HG03469 (cell line): ENCODE data around the gene UCN3.
"Not testable (repeated sequence)": the region's sequence is repeated elsewhere in the genome, so short reads cannot be mapped to it uniquely, and the experiment has no call there.

ENCODE experiments used
- ATAC-seq: cut with Tn5 transposase; IDR thresholded peaks from one replicate; pipeline ENCODE4 v1.9.1; 2021; ENCODE audit warnings: mild to moderate bottlenecking, moderate library complexity, moderate number of reproducible peaks; ENCODE audit not compliant: unreplicated experiment

Gene UCN3

GRCh38 chr10:5365928-5366327 lies 1.2 kb downstream of the UCN3 start:
- no peak for ATAC-seq

- ATAC-seq: no peak
Observed at GRCh38 chr10:5369362-5370158, 4.8 kb downstream of the UCN3 start.

- no peak for ATAC-seq
Observed at GRCh38 chr10:5370493-5371352, 6.0 kb downstream of the UCN3 start.

GRCh38 chr10:5373307-5373706 lies 8.5 kb downstream of the UCN3 start:
- ATAC-seq: no peak

DNA sequence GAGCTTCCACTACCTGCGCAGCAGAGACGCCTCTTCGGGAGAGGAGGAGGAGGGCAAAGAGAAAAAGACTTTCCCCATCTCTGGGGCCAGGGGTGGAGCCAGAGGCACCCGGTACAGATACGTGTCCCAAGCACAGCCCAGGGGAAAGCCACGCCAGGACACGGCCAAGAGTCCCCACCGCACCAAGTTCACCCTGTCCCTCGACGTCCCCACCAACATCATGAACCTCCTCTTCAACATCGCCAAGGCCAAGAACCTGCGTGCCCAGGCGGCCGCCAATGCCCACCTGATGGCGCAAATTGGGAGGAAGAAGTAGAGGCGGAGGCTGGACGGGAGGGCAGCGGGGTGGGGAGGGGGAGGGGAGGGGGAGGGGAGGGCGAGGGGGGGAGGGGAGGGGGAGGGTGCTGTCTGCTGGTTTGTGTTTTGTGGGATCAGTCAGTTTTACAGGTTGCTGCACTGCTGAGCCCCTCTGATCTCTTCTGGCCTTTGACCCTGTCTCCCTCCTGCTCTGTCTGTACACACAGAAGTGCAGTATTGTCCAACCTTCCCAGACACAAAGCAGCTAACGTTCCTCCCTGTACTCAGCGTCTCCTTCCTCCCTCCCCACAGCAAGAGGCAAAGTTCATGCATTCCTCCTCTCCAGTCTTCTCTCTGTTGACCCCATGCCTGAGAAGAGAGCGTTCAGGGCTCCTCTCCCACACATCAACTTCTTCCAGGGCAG lies 9.3 kb downstream of the UCN3 start:
- ATAC-seq: no peak

DNA sequence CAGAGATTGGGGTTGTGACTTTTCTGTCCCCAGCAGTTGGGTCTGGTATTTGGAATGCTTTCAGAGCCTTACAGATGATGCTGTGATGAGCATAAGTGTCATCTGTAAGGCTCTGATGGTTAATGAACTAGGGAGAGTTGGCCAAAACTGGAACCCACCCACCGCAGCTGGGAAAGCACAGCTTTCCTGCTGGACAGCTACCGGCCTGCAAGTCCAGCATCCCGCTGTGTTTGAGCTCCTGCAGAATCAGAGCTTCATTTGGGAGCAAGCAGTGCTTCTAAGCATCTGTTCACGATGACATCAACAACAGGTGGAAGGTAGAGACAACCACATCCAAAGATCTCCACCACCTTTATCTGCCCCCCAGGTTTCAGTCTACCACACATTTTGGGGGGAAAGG lies 11.7 kb downstream of the UCN3 start:
- no peak for ATAC-seq

DNA sequence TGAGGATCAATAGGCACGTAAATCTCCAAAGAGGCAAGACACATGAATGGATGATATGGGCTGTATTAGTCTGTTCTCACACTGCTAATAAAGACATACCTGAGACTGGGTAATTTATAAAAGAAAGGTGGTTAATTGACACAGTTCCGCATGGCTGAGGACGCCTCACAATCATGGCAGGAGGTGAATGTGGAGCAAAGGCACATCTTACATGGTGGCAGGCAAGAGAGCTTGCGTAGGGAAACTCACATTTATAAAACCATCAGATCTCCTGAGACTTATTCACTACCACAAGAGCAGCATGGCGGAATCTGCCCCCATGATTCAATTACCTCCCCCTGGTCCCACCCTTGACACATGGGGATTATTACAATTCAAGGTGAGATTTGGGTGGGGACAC lies 14.4 kb downstream of the UCN3 start:
- not testable (repeated sequence) for ATAC-seq

- ATAC-seq: not testable (repeated sequence)
Observed at GRCh38 chr10:5380395-5380794, 15.6 kb downstream of the UCN3 start.

DNA sequence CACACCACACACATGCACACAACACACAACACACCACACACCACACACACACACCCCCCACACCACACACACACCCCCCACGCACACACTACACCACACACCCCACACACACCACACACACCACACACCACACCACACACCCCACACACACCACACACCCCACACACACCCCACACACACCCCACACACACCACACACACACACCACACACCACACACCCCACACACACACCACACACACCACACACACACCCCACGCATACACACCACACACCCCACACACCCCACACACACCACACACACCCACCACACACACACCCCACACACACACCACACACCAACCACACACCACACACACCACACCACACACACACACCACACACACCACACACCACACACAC lies 16.4 kb downstream of the UCN3 start:
- no peak for ATAC-seq

- no peak for ATAC-seq
Observed at GRCh38 chr10:5385224-5385623, 20.5 kb downstream of the UCN3 start.

- ATAC-seq: no peak
Observed at GRCh38 chr10:5387169-5387568, 22.4 kb downstream of the UCN3 start.

DNA sequence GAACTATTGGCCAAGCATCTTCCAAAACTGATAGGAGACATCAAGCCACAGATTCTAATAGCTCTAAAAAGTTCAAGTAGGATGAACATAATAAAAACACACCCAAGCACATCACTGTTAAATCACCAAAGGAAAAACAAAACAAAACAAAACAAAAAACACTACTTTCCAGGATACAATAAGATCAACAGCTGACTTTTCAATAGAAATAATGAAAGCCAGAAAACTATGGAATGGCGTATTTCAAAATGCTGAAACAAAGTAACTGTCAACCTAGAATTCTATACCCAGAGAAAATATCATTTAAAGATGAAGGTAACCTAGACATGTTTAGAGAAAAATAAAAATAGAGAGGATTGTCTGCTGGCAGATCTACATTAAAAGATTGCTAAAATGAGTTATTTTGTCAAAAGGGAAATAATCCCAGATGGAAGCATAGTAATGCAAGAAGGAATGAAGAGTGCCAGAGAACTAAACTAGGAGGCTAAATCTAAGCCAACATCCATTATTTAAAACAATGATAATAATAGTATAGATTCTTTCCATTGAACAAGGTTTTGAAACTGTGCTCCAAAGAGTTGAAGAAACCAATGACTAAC lies 25.9 kb downstream of the UCN3 start:
- ATAC-seq: no peak

DNA sequence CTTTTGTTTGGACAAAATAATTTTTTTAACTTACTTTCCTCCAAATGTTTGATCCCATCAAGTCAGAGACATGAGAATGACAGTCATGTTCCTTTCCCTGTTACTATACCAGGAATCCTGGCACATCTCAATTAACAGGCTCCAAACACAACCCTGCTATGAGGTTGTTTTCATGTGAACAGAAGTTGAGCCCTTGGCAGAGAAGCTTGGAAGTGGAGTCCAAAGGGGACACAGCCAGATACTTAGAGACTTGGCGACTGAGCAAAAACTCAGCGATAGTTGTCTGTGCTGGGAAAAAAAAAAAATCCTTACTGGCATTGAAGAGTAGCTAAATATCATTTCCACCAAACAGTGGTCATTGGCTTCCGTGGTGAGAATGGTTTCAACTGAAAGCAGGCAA lies 27.0 kb downstream of the UCN3 start:
- no peak for ATAC-seq

DNA sequence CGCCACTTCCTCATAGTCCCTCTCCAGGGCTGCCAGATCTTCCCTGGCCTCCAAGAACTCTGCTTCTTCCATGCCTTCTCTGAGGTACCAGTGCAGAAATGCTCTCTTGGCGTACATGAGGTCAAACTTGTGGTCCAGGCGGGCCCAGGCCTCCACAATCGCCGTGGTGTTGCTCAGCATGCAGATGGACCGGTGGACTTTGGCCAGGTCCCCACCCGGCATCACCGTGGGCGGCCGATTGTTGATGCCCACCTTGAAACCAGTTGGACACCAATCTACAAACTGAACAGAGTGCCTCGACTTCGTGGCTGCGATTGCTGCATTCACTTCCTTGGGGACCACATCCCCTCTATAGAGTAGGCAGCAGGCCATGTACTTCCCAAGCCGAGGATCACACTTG lies 28.8 kb downstream of the UCN3 start:
- no peak for ATAC-seq

DNA sequence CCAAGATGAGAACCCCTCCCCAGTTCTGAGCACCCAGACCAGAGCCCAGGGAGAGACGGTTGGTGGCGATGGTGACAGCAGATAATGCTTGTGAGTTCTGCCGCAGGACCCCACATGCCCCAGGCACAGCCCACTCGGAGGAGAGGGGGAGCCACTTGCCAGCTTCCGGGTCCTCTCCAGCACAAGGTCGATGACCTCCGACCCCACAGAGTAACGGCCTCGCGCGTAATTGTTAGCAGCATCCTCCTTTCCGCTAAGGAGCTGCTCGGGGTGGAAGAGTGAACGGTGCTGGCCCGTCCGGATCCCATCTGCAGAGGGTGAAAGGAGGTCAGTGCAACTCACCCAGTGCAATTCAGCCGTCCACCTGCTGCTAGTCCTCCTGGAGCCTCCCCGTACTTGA lies 30.4 kb downstream of the UCN3 start:
- no peak for ATAC-seq

DNA sequence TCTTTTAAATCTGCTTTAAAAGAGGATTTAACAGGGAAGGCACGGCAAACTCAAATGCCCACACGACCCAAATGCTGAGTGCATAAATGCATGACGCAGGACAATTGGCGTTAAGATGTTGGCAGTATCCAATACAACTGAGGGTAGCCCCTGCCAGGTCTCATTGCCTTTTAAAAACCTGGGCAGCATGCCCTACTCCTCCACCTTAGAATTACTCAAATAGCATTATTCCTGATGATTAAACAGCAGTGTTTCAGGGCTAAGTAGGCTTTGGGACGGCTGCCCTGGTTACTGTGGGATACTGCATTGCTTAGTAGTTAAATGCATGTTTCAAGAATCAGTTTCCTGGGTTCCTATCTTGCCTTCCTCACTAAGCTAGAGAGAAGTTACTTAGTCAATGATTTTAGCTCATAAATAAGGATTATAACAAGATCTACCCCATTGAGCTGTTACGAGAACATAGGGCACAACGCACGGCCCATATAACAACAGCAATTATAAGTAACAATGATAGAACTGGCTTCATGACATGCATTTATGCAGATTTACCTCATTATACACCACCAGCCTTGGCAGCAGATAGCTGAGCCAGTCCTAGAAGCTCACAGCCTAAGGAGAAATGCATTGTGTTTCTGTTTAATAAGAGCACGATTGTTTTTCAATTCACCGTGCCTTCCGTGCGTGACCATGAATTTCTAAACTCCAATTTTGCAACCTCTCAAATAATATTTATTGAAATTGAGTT lies 32.0 kb downstream of the UCN3 start:
- ATAC-seq: no peak

- no peak for ATAC-seq
Observed at GRCh38 chr10:5399332-5399731, 34.6 kb downstream of the UCN3 start.

GRCh38 chr10:5400468-5401240 lies 35.9 kb downstream of the UCN3 start:
- no peak for ATAC-seq

GRCh38 chr10:5402798-5403197 lies 38.0 kb downstream of the UCN3 start:
- ATAC-seq: no peak
